Fibroblast of upper back skin (primary cell): ENCODE results near the gene EEF1A2.

Source experiments
- DNase-seq: peaks from one replicate; pipeline ENCODE4 v3.0.0-alpha.2; 2013

EEF1A2 gene

DNA sequence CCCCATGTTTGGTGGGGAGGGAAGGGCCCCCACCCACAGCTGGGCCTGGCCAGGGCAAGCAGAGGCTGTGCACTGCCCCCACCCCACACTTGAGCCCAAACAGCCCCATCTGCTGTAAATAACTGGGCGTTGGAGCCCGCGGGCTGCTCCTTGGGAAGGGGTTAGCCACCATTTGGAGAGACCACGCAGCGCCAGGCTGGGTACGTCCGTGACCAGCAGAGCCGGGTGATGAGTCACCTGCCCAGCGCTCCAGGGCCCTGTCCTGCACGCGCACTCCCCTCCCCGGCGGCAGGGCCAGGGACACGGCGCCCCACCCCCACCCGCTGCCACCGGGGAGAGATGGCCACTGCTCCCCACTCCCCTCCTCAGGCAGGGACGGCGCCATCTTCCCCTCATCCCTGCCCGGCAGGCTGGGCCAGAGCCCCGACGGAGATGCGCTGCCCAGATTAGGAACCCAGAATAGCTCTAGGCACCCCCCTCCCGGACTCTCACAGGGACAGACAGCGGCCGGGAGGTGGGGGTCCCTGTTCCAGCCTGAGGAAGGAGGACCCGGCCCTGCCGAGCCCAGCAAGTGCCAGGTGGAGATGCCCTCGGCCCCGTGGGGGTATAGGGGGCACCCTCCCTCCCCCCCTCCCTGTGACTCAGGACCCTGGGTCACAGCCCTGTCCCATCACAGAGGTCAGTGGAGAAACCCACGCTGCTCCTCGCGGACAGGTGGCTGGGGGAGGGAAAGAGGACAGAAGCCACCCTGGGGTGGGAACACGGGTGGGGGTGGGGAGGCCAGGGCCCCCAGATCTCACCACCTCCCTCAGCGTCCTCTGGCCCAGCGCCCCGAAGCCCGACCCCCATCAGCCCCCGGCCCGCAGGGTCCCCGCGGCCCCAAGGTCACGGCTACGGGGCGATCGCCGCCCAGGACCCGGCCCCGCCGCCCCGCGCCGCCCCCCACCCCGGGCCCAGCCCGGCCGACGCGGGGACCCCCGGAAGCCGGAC lies 642 bp downstream of the EEF1A2 start:
- DNase-seq = peak; percentile 9

DNA sequence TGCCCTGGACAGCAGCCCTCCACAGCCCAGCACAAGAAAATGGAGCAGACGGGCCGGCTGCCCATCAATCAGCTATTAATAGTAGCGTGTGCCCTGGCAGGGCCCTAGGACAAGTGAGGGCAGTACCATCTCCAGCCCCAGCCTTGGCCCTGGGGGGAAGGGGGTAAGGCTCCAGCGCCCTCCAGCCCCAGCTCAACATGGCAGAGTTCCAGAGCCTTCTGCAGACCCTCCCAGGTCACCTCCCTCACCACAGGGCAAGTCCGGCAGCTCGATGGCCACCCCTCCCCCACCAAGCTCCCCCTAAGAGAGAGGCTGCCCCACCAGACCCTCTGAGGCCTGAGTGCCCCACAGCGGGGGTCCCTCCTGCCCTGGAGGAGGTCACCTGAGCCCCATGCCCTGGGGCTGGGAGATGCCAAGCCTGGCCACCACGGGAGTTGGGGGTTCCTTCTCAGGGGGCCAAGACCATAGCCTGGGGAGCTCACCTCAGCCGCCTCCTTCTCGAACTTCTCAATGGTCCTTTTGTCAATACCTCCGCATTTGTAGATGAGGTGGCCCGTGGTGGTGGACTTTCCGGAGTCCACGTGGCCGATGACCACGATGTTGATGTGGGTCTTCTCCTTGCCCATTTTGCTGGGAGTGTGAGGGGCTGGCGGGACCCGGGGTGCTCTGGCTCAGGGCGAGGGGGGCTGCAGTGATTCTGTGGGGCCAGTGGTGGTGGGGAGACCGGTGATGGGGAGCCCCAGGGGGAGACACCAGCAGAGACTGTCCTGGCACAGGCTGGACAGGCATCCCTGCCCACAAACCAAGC lies 1.5 kb downstream of the EEF1A2 start:
- no peak for DNase-seq

DNA sequence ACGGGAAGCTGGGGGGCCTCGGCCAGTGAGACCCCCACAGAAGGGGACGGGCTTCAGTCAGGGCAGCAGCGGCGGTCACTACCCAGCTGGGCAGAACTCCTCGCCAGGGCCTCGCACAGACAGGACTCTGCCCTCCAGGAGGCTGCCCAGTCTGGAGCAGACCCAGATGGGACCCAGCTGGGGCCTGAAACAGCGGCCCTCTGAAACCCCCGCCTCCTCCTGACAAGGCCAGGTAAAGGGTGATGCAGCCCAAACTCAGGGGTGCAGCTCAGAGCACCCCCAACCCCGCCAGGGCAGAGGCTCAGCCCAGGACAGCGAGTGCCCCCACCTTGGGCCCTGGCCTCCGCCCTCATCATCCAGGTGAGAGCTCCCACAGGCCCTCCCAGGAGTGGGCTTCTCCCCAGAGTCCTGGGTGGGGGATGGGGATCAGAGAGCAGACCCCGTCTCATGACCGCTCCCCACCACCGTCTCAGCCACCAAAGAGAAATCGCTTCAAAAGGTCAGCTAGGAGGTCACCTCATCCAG lies 2.2 kb downstream of the EEF1A2 start:
- DNase-seq = no peak

DNA sequence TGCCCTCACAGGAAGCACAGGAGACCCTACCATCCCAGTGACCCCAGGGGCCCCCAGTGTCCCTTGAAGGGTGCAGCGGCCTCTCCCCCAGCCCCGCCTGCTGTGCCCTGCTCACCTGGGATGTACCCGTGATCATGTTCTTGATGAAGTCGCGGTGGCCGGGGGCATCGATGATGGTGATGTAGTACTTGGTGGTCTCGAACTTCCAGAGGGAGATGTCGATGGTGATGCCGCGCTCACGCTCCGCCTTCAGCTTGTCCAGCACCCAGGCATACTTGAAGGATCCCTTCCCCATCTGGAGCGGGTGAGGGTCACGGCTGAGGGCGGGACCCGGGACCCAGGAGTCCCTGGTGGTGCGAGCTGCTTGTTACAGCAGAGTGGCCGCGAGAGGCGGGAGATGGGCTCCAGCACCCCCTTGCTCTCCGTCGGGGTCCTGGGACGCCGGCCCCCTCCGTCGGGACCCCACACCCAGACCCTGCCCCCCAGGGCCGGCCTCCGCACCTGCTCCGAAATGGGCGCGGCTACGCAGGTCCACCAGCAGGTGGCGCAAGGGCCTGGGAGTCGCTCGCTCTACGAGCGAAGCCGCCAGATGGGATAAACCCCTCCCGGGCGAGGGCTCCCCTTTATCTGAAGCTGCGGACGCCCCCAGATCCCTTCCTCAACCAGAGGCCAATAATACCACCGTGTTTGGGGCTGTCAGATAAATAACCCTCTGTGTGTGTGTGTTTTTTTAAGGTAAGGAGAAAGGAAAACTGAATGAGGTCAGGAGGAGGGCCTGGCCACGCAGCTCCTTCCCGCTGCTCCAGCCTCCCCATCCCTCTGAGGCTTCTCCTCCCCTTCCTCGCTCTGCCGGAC lies 2.9 kb downstream of the EEF1A2 start:
- peak; percentile 40 for DNase-seq

DNA sequence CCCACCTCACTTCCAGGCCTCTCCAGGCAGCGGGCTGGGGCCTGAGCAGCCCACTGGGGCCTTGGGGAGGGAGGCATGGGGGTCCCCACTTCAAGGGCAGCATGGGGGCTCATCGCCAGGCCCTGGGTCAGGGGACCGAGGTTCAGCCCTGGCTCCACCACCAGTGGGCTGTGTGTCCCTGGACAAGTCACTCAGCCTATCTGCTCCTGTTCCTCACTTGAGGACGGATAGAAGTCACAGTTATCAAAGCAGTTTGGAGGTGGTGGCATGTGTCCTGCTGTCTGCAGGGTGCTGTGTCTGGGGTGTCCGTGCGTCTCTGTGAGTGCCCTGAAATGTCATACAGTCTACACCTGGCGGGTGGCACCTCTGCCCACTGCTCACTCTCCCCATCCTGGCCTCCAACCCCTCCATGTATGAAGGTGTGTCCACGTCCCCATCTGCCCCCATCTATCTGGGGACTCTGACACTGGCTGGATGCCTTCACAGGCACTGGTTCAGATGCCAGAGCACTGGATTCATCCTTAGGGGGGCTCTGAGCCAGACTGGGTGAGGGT lies 3.6 kb downstream of the EEF1A2 start:
- no peak for DNase-seq

DNA sequence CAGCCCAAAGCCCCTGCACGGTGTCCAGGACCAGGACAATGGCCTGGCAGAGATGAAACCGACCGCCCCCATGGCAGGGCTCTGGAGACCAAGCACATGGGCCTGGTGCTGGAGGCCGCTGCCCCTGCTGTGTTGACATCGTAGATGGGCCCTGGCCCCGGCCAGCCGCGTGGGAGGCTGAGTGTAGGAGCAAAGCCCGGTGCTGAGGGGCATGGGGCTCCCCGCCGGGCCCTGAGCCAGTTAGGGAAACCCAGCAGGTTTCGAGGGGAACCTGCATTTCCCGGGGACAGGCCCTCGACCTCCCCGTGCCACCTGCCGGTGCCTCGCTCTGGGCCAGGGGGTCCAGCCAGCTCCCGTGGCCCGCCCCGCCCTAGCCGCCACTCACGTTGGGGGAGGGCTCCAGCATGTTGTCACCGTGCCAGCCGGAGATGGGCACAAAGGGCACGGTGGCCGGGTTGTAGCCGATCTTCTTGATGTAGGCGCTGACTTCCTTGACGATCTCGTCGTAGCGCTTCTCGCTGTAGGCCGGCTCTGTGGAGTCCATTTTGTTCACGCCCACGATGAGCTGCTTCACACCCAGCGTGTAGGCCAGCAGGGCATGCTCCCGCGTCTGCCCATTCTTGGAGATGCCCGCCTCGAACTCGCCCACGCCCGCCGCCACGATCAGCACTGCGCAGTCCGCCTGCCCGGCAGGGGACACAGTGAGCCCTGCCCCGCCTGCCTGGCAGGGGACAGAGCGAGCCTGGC lies 4.3 kb downstream of the EEF1A2 start:
- no peak for DNase-seq

DNA sequence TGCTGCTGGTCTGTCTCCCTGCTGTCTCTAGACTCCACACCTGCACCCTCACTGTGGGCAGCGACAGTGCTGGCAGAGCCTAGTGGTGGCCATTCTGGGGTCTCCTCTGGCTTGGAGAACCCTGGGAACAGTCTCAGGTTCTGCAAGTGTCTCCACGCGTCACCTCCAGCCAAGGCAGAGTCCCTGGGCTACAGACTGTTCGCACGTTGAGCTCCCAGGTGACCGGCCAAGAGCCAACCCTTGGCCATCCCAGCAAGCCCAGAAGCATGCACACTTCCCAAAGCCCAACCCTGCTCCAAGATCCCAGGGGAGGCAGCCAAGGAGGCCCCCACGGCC lies 4.8 kb downstream of the EEF1A2 start:
- no peak for DNase-seq

DNA sequence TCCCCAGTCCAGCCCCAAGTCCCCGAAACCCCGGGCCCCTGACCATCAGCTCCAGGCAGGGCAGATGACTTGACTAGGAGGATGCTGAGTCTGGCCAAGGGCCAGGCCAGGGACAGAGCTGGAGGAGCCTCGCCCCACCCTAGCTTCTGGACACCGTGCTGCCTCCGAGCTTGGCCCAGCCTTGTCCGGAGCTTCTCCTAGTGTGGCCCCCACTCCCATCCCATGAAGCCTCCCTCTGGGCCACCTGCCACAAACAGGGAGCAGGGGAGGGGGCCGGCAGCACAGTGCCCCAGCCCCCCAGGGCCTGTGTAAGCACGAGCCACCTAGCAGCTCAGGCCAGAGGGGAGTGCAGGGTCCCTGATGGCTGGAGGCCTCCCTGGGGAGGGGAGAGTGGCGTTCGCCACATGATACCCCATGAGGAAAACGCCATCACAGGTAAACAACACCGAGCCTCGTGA lies 5.3 kb downstream of the EEF1A2 start:
- DNase-seq = no peak

DNA sequence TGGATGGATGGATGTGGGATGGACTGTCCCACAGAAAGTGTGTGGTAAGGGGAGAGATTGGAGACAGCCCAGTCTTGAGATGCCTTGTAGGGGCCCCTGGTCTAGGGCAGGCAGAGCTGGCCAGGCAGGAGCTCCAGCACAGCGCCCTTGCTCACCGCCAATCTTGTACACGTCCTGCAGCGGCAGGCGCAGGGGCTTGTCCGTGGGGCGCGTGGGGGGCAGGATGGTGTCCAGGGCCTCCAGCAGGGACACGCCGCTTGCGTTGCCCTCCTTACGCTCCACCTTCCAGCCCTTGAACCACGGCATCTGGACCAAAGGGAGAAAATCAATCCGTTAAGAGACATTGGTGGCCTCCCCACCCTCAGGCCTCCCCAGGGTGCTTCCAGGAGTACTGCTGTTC lies 5.9 kb downstream of the EEF1A2 start:
- no peak for DNase-seq

DNA sequence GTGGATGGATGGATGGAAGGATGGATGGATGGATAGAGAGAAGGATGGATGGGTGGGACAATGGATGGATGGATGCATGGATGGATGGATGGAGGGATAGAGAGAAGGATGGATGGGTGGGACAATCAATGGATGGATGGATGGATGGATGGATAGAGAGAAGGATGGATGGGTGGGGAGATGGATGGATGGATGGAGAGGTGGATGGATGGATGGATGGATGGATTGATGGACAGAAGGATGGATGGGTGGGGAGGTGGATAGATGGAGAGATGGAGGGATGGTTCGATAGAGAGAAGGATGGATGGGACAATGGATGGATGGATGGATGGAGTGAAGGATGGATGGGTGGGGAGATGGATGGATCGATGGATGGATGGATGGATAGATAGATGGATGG lies 6.4 kb downstream of the EEF1A2 start:
- no peak for DNase-seq

DNA sequence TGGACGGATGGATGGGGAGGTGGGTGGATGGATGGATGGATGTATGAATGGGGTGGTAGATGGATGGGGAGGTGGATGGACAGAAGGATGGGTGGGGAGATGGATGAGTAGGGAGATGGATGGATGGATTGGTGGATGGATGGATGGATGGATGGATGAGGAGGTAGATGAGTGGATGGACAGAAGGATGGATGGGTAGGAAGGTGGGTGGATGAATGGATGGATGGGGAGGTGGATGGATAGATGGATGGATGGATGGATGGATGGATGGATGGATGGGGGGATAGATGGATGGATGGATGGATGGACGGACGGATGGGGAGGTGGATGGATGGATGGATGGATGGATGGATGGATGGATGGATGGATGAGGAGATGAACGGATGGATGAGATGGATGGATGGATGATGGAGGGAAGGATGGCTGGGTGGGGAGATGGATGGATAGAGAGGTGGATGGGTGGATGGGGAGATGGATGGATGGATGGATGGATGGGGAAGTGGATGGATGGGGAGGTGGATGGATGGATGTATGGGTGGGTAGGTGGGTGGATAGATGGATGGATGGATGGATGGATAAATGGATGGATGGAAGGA lies 7.2 kb downstream of the EEF1A2 start:
- no peak for DNase-seq

DNA sequence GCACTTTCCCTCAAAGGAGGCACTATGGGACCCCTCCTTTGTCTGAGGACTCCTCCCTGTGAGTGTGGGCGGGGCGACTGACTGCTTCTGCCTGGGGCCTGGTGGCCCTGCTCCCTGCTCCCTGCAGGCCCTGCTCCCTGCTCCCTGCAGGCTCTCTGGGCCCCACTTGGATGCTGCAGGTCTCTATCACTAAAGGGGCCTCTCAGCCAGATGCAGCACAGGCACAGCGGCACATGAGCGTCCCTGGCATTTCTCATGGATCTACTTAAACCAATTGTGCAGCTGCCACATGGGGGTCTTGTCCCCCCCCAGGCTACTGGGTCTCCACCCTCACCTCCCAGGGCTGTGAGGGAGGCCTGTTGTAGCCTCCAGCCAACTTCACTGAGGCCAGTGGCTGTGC lies 7.8 kb downstream of the EEF1A2 start:
- DNase-seq = no peak

DNA sequence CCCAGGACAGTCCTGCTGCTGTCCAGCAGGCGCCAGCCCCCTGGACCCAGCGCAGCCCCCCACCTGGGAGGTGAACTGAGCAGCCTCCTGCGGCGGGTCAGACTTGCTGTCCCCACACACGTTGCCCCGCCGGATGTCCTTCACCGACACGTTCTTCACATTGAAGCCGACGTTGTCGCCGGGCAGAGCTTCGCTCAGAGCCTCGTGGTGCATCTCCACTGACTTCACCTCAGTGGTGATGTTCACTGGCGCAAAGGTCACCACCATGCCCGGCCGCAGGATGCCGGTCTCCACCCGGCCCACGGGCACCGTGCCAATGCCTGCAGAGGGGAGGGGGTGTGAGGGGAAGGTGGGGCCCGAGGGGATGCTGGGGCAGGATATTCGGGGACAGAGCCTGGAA lies 8.5 kb downstream of the EEF1A2 start:
- no peak for DNase-seq

DNA sequence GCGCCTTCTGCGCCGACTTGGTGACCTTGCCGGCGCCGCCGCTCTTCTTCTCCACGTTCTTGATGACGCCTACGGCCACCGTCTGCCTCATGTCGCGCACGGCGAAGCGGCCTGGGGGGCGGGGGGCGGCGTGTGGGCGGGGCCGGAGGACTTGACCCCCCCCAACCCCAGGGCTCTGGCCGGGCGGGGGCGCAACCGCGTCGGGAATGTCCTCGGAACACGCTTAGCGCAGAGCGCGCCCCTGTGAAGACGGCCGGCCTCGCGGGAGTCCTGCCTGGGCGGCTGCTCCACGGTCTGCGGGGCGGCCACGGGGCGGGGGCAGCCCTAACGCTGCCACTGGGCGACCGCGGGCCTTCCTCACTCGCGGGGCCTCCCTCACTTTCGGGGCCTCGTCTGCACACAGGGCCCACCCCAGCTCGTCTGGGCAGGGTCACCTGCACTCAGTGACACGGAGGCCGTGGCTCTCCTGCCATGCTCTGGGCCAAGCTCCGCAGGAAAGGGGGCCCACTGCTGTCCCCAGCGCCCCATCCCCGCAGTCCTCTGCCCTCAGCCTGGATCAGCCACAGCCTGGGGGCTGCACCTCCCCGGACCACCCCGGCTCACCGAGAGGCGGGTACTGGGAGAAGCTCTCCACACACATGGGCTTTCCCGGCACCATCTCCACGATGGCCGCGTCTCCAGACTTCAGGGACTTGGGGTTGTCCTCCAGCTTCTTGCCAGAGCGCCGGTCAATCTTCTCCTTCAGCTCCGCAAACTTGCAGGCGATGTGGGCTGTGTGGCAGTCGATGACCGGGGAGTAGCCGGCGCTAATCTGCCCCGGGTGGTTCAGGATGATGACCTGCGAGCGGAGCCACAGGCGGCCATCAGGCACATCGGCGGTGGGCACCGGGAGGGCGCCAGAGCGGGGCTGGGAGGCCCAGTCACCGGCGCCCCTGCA lies 10.3 kb downstream of the EEF1A2 start:
- DNase-seq = no peak

DNA sequence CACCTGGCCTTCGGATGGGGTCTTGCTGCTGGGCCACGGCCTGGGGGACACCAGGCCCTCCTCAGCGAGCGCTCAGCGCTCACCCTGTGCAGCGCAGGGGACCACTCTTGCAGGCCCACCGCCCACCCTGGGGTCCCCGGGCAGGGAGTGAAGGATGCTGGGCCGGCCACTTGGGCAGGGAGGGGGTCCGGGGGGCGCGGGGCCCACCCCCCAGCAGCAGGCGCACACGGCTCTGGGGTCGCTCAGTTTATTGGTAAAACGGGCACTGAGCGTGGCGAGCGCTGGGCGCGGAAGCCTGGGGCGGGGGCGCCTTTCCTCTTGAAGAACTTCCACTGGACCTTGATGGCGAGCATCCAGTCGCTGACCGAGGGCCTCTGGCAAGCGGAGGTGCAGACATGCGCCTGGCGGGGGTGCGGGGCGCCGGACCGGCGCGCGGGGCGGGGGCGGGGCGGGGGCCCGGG lies 11.1 kb downstream of the EEF1A2 start:
- DNase-seq = no peak

DNA sequence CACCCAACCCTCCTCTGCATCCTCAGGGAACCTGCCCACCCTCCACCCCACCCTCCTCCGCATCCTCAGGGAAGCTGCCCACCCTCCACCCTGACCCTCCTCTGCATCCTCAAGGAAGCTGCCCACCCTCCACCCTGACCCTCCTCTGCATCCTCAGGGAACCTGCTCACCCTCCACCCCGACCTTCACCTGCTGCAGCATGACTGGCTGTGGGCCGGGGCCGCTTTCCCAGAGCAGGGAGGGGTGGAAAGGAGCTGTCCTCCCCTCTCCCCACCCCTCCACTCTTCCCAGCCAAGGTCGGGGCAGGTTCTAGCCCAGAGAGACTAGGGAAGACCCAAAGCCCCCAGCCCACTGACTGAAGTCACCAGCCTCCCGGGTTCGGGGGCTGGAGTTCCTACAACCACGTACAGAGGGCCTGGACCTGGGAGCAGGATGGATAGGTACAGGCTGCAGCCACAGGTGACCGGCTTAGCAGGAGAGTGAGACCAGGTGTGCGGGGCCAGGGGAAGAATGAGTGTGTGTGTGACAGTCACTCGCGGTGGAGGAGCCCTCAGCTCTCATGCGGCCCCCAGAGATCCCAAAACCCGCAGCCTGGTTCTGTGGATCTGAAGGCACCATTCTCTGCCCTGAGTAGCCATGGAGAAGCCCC lies 11.6 kb downstream of the EEF1A2 start:
- no peak for DNase-seq

DNA sequence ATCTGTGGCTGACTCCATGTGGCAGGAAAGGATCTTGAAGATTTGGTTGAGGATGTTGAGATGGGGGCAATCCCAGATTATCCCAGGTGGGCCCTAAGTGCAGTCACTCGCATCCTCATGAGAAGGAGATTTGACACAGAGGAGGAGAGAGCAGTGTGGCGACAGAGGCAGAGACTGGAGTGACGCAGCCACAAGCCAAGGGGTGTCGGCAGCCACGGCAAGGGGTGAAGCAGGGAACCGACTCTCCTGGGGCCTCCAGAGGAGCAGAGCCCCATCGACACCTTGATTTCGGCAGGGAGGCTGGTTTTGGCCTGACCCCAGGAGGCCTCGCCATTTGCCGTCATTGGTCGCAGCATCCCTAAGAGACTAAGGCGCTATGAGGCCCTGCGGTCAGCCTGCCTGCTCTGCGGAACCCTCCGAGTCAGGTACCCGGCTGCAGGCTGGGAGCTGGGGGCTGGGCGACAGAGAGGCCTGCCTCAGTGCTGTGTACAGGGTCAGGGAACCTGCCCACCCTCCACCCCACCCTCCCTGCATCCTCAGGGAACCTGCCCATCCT lies 12.5 kb downstream of the EEF1A2 start:
- DNase-seq = no peak

DNA sequence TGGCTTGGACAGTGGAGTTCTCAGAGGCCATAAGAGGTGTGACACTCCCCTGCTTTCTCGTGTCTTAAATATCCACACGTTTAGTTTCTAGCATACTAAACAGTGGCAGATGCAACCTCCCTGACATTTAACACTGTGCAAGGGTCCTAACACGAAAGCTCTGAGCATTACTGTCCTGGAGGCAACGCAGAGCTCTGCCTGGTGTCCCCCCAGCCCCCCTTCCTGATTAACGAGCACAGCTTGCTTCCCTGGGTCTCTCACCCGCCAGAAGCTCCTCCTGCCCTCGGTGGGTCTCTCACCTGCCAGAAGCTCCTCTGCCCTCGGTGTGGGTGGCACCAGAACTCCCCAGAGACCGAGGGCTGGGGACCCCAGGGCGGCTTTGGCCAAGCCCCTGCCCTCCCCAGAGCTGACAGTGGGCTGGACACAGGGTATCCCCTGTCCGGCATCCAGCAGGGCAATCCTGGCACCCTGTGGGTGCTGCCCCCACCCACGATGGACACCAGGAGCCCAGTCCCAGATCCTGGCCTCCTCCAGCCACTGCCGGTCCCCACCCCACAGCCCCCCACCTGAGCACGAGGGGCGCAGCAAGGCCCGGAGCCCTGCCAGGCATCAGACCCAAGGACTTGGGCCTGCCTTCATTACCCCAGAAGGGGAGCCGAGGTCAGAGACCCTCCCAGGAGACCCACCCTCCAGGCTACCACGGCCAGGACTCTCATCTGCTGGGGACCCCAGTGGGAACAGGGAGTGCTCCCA lies 14.1 kb downstream of the EEF1A2 start:
- DNase-seq = no peak
